Measurements from ENCODE around the gene CYSRT1.
A peak's percentile ranks its signal among the peaks of the same experiment; 100 is the strongest.

CYSRT1 gene

DNA sequence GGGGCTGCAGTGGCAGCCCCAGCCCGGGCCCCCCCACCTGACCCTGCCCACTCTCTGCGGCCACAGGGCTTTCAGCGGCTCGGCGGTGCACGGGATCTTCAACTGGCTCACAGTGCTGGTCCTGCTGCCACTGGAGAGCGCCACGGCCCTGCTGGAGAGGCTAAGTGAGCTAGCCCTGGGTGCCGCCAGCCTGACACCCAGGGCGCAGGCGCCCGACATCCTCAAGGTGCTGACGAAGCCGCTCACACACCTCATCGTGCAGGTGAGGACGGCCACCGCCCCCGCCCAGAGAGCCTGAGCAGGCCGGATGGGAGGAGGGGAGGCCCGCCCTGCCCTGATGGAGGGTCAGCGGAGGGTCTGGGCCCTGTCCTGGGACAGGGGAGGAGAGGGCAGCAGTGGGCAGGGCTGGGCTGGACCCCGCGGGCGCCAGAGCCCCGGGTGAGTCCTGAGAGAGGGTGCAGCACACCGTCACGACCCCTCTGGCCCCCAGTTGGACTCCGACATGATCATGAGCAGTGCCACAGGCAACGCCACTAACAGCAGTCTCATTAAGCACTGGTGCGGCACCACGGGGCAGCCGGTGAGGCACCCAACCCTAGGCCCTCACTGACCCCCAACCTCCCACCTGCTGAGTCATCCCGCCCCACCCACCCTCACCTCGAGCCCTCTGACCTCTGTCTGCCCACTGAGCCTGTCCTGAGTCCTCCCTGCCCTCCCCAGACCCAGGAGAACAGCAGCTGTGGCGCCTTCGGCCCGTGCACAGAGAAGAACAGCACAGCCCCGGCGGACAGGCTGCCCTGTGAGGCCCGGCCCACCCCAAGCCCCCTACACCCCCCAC, 8.4 kb downstream of the CYSRT1 start:
- Mint-ChIP-seq H3K9me3 (no peaks in the 10 kb centered on the region), H3K36me3 (ENCODE audit: low read depth) (no peaks in the 10 kb centered on the region), H3K27me3 (ENCODE audit: low read depth) (peaks cover 5% of the 10 kb centered on the region), H3K4me1 (peaks cover 13% of the 10 kb centered on the region), H3K27ac (no peak overlapping the region), H3K4me3 (no peak overlapping the region)
- TF ChIP-seq, protein P1, sequence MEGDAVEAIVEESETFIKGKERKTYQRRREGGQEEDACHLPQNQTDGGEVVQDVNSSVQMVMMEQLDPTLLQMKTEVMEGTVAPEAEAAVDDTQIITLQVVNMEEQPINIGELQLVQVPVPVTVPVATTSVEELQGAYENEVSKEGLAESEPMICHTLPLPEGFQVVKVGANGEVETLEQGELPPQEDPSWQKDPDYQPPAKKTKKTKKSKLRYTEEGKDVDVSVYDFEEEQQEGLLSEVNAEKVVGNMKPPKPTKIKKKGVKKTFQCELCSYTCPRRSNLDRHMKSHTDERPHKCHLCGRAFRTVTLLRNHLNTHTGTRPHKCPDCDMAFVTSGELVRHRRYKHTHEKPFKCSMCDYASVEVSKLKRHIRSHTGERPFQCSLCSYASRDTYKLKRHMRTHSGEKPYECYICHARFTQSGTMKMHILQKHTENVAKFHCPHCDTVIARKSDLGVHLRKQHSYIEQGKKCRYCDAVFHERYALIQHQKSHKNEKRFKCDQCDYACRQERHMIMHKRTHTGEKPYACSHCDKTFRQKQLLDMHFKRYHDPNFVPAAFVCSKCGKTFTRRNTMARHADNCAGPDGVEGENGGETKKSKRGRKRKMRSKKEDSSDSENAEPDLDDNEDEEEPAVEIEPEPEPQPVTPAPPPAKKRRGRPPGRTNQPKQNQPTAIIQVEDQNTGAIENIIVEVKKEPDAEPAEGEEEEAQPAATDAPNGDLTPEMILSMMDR (IDR thresholded peaks at IDR 0.05; ENCODE audit: unreplicated experiment in 3 of 3): no peak

DNA sequence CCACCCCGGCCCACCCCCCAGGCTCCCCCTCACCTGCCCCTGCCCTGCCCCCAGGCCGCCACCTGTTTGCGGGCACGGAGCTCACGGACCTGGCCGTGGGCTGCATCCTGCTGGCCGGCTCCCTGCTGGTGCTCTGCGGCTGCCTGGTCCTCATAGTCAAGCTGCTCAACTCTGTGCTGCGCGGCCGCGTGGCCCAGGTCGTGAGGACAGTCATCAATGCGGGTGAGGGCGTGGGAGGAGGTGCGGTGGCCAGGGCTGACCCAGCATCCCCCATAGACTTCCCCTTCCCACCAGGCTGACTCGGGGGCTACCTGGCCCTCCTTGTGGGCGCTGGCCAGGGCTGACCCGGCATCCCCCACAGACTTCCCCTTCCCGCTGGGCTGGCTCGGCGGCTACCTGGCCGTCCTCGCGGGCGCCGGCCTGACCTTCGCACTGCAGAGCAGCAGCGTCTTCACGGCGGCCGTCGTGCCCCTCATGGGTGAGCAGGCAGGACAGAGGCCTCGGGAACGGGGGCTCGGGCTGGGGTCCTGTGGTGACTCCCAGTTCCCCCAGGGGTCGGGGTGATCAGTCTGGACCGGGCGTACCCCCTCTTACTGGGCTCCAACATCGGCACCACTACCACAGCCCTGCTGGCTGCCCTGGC, 9.2 kb downstream of the CYSRT1 start:
- Mint-ChIP-seq H3K27ac (no peak overlapping the region), H3K9me3 (no peaks in the 10 kb centered on the region), H3K4me3 (no peak overlapping the region), H3K27me3 (ENCODE audit: low read depth) (peaks cover 5% of the 10 kb centered on the region), H3K4me1 (peaks cover 19% of the 10 kb centered on the region), H3K36me3 (ENCODE audit: low read depth) (no peaks in the 10 kb centered on the region)
- TF ChIP-seq, protein P1 (IDR thresholded peaks at IDR 0.05; ENCODE audit: unreplicated experiment in 3 of 3): no peak

DNA sequence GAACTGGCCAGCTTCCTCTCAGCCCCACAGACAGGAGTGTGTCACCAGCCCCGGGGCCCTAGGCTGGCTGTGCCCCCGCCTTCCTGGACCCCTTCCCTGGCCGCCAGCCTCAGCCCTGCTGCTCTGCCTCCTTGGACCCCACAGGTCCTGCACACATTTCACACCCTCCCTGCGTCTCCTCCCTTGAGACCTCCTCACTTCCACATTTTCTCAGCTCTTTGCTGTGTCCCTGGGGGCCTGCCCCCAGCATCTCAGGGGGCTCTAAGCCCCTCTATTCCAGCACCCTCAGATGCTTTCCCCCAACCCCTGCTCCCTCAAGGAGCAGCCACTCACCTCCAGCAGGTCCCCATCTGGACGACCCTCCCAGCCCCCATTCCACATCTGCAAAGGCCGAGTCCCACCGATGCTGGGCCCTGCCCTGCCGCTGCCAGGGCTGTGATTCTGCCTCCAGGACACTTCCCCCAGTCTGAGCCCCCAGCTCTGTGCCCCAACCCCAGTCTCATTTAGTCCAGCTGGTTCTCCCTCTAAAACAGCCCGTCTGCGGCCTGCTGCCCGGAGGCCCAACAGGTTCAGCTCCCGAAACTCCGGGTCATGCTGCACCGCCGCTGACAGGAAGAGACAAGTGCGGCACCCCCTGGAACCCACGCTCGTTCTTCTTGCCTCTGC, 9.9 kb downstream of the CYSRT1 start:
- Mint-ChIP-seq H3K27ac (peak overlapping the region in 1 of 3 experiments; percentile 35), H3K36me3 (ENCODE audit: low read depth) (no peaks in the 10 kb centered on the region), H3K4me1 (peaks cover 19% of the 10 kb centered on the region), H3K27me3 (ENCODE audit: low read depth) (peaks cover 5% of the 10 kb centered on the region), H3K9me3 (no peaks in the 10 kb centered on the region), H3K4me3 (peak overlapping the region in 2 of 3 experiments; percentile 40 to 42)
- TF ChIP-seq, protein P1 (IDR thresholded peaks at IDR 0.05; ENCODE audit: unreplicated experiment in 3 of 3): no peak

DNA sequence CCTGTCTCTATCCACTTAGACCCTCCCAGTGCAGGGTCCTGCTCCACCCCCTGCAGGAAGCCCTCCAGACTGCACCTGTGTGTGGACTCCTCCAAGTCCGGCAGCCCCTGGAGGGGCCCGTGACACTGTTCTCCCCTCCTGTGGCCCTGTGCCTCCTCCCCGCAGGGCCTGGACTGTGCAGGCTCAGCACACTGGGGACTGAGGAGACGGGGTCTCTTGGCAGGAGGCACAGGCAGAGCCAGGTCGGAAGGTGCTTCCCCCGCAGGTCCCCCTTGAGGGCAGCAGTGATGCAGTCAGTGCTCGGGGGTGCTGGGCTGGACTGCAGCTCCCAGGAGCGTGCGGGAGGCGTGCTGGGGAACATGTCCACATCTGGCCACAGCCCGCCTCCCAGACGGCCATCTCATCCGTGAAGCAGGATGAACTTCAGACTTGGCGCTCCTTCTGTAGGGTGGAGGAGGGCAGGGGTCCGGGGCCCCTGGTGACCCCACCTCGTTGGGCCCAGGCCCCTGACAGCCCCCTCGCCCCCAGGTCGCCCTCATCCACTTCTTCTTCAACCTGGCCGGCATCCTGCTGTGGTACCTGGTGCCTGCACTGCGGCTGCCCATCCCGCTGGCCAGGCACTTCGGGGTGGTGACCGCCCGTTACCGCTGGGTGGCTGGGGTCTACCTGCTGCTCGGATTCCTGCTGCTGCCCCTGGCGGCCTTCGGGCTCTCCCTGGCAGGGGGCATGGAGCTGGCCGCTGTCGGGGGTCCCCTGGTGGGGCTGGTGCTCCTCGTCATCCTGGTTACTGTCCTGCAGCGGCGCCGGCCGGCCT, 10.7 kb downstream of the CYSRT1 start:
- peak overlapping the region in 1 of 3 experiments; percentile 40 for H3K4me3 Mint-ChIP-seq
- H3K4me1 Mint-ChIP-seq: peaks cover 19% of the 10 kb centered on the region
- TF ChIP-seq, protein P1 (IDR thresholded peaks at IDR 0.05; ENCODE audit: unreplicated experiment in 3 of 3): no peak
- no peaks in the 10 kb centered on the region for H3K9me3 Mint-ChIP-seq
- peaks cover 5% of the 10 kb centered on the region for H3K27me3 Mint-ChIP-seq (ENCODE audit: low read depth)
- H3K36me3 Mint-ChIP-seq (ENCODE audit: low read depth): no peaks in the 10 kb centered on the region
- peak overlapping the region in 1 of 3 experiments; percentile 35 for H3K27ac Mint-ChIP-seq

DNA sequence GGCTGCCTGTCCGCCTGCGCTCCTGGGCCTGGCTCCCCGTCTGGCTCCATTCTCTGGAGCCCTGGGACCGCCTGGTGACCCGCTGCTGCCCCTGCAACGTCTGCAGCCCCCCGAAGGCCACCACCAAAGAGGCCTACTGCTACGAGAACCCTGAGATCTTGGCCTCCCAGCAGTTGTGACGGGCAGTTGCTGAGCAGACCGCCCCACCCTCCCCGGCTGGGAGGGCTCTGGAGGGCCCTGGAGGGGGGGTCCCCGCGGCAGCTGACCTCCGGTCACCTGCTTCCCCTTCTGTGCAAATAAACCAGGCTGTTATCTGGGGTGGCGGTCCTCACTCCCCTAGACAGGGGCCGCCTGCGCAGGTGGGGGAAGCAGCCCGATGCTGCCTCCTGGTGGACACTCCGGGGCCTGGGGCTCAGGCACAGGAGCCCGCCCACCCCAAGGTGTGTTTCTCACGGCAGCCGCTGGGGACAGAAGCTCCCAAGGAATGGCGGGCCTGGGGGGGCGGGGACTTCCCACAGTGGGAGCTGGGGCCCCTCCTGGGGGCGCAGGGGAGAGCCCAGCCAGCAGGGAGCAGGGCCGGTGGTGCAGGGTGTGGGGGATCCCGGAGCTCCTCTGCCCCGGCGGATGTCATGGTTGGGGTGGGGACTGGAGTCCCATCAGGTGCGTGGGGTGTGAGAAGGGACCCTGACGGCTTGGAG, 11.4 kb downstream of the CYSRT1 start:
- peaks cover 5% of the 10 kb centered on the region for H3K27me3 Mint-ChIP-seq (ENCODE audit: low read depth)
- TF ChIP-seq, protein P1 (IDR thresholded peaks at IDR 0.05; ENCODE audit: unreplicated experiment in 3 of 3): peak; percentile 99 to 100 (median 100)
- no peak overlapping the region for H3K27ac Mint-ChIP-seq
- no peaks in the 10 kb centered on the region for H3K36me3 Mint-ChIP-seq (ENCODE audit: low read depth)
- no peak overlapping the region for H3K4me3 Mint-ChIP-seq
- H3K9me3 Mint-ChIP-seq: no peaks in the 10 kb centered on the region
- H3K4me1 Mint-ChIP-seq: peaks cover 24% of the 10 kb centered on the region
